Endometrial microvascular endothelial cells (primary cell): ENCODE data around the gene RBMS3. TPM values are rescaled to one million over a fixed set of nuclear protein-coding genes. Genes with fewer than 3 reads are reported as not detected.

ENCODE experiments used
- in situ Hi-C: cut with HindIII; loops from 2 replicates; pipeline ENCODE4 v1.10.0; 2017; ENCODE audit warnings: low sequenced_read_pairs, low pct_unique_long_range_greater_than_20kb; ENCODE audit errors: inconsistent ontology term
- total RNA-seq: library from RNA; depleted of rRNA; stranded (reverse); fragments of >200 nt; gene quantifications from one replicate; pipeline ENCODE4 v1.2.3, GENCODE V29; 2015; ENCODE audit errors: inconsistent ontology term

RBMS3 gene
- total RNA-seq, 1 donor from 2014 or later = 21.6 TPM

GRCh38 chr3:29576181-29576580 is 295.3 kb downstream of the RBMS3 start:
- in situ Hi-C loops = no loop called here

GRCh38 chr3:29576675-29577074 is 295.8 kb downstream of the RBMS3 start:
- in situ Hi-C loops = no loop called here

- in situ Hi-C loops = no loop called here
Measured at GRCh38 chr3:29577250-29577649, 296.4 kb downstream of the RBMS3 start.

GRCh38 chr3:29581311-29581710 is 300.4 kb downstream of the RBMS3 start:
- in situ Hi-C loops = no loop called here

- in situ Hi-C loops = no loop called here
Measured at GRCh38 chr3:29582273-29582672, 301.4 kb downstream of the RBMS3 start.

- in situ Hi-C loops = no loop called here
Measured at GRCh38 chr3:29583861-29584260, 303.0 kb downstream of the RBMS3 start.

GRCh38 chr3:29585368-29585767 is 304.5 kb downstream of the RBMS3 start:
- in situ Hi-C loops = no loop called here

- in situ Hi-C loops = no loop called here
Measured at GRCh38 chr3:29587340-29587739, 306.5 kb downstream of the RBMS3 start.

GRCh38 chr3:29590012-29590411 is 309.1 kb downstream of the RBMS3 start:
- in situ Hi-C loops = no loop called here

GRCh38 chr3:29590461-29590860 is 309.6 kb downstream of the RBMS3 start:
- in situ Hi-C loops = no loop called here

- in situ Hi-C loops = no loop called here
Measured at GRCh38 chr3:29591579-29591978, 310.7 kb downstream of the RBMS3 start.

GRCh38 chr3:29593802-29594201 is 312.9 kb downstream of the RBMS3 start:
- in situ Hi-C loops = no loop called here

- in situ Hi-C loops = no loop called here
Measured at GRCh38 chr3:29594261-29594660, 313.4 kb downstream of the RBMS3 start.

- in situ Hi-C loops = no loop called here
Measured at GRCh38 chr3:29597376-29598008, 316.6 kb downstream of the RBMS3 start.

- in situ Hi-C loops = no loop called here
Measured at GRCh38 chr3:29601861-29602585, 321.2 kb downstream of the RBMS3 start.

- in situ Hi-C loops = no loop called here
Measured at GRCh38 chr3:29605845-29606244, 325.0 kb downstream of the RBMS3 start.

GRCh38 chr3:29606416-29606815 is 325.5 kb downstream of the RBMS3 start:
- in situ Hi-C loops = no loop called here

GRCh38 chr3:29608414-29609327 is 327.8 kb downstream of the RBMS3 start:
- in situ Hi-C loops = no loop called here

- in situ Hi-C loops = no loop called here
Measured at GRCh38 chr3:29609328-29609811, 328.5 kb downstream of the RBMS3 start.
